NT2/D1 (cell line): Measurements from ENCODE around the gene ST3GAL4.

Experiments
- SUZ12 ChIP-seq: IDR thresholded peaks from 2 replicates; pipeline ENCODE4 v1.6.1; 2011; ENCODE audit not compliant: insufficient read length, insufficient read depth; ENCODE audit errors: extremely low read depth
- YY1 ChIP-seq: IDR thresholded peaks from 2 replicates; pipeline ENCODE4 v1.6.1; 2011; ENCODE audit not compliant: insufficient read length, insufficient read depth
- ZNF274 ChIP-seq: IDR thresholded peaks from 2 replicates; pipeline ENCODE4 v1.6.1; 2011; ENCODE audit warnings: mild to moderate bottlenecking, low read depth, low read length

DNA sequence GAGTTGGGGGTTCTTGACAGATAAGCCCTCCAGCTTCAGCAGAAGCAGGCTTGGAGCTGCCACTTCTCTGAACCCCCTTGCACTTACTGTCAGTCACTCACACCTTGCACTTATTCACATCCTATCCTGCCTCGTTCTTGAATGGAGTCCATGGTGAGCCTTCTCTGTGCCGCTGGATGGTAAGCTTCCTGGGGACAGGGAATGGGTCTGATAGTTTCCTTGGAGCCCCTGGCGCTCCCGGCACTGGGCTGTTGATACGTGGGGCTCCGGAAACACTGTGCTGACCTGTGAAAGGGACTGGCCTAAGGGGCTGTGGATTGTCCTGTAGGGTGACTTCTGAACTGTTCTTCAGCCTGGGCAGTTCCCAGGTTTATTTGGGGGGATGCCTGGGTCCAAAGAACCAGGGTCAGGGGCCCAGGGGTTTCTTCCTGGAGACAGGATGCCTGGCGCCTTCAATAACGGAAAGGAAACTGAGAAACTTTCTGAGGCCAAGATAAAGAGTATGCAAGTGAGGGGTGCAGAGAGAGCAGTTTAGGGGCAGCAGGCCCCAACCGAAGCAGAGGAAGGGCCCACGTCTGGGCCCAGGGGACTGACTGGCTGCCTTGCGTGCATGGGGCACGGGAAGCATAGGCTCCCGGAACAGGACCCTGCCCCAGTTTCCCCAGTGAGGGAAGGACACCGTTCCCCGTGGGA lies 709 bp upstream of the ST3GAL4 start:
- TF ChIP-seq ZNF274, result no peak
- no peak for TF ChIP-seq YY1
- no peak for TF ChIP-seq SUZ12
